HG03097 (cell line): ENCODE measurements around the gene CYP4F22.
"Not testable (repeated sequence)": the region's sequence is repeated elsewhere in the genome, so short reads cannot be mapped to it uniquely, and the experiment has no call there.

Experiments used
- ATAC-seq: cut with Tn5 transposase; IDR thresholded peaks from one replicate; pipeline ENCODE4 v1.9.1; 2021; ENCODE audit not compliant: unreplicated experiment, low FRiP score

Gene CYP4F22

GRCh38 chr19:15508035-15508710, at the start of gene CYP4F22:
Gene CYP4F22 (plus strand): TSS chr19:15508525. CDS start chr19:15525337, 16,812 bp downstream.
- no peak for ATAC-seq

- ATAC-seq: no peak
Measured at GRCh38 chr19:15461694-15462093, 46.6 kb upstream of the CYP4F22 start.

- peak; percentile 38 for ATAC-seq
Measured at GRCh38 chr19:15463861-15464371, 44.4 kb upstream of the CYP4F22 start.

GRCh38 chr19:15464394-15465385, 43.6 kb upstream of the CYP4F22 start, which contains the start of gene RASAL3:
Gene RASAL3 (minus strand): TSS chr19:15464544. CDS start chr19:15464358, 186 bp downstream.
- no peak for ATAC-seq

- ATAC-seq: peak; percentile 58
Measured at GRCh38 chr19:15466851-15467733, 41.2 kb upstream of the CYP4F22 start.

GRCh38 chr19:15467734-15468214, 40.6 kb upstream of the CYP4F22 start:
- no peak for ATAC-seq

- ATAC-seq: no peak
Measured at GRCh38 chr19:15468675-15469512, 39.4 kb upstream of the CYP4F22 start.

GRCh38 chr19:15469513-15470297, 38.6 kb upstream of the CYP4F22 start:
- ATAC-seq: no peak

GRCh38 chr19:15471639-15472101, 36.7 kb upstream of the CYP4F22 start:
- no peak for ATAC-seq

- ATAC-seq: not testable (repeated sequence)
Measured at GRCh38 chr19:15473821-15474220, 34.5 kb upstream of the CYP4F22 start.

GRCh38 chr19:15475169-15475568, 33.2 kb upstream of the CYP4F22 start:
- no peak for ATAC-seq

GRCh38 chr19:15475611-15476010, 32.7 kb upstream of the CYP4F22 start:
- ATAC-seq: no peak

- no peak for ATAC-seq
Measured at GRCh38 chr19:15476325-15476724, 32.0 kb upstream of the CYP4F22 start.

- ATAC-seq: no peak
Measured at GRCh38 chr19:15479391-15480345, 28.7 kb upstream of the CYP4F22 start, which contains the start of gene PGLYRP2. Gene PGLYRP2 (minus strand): TSS chr19:15479501. CDS start chr19:15479371, 130 bp downstream.

- ATAC-seq: not testable (repeated sequence)
Measured at GRCh38 chr19:15480996-15481395, 27.3 kb upstream of the CYP4F22 start.

GRCh38 chr19:15485768-15486167, 22.6 kb upstream of the CYP4F22 start:
- not testable (repeated sequence) for ATAC-seq

GRCh38 chr19:15487038-15487437, 21.3 kb upstream of the CYP4F22 start:
- no peak for ATAC-seq
